ENCODE data around the gene VEZF1.

The VEZF1 gene, protein sequence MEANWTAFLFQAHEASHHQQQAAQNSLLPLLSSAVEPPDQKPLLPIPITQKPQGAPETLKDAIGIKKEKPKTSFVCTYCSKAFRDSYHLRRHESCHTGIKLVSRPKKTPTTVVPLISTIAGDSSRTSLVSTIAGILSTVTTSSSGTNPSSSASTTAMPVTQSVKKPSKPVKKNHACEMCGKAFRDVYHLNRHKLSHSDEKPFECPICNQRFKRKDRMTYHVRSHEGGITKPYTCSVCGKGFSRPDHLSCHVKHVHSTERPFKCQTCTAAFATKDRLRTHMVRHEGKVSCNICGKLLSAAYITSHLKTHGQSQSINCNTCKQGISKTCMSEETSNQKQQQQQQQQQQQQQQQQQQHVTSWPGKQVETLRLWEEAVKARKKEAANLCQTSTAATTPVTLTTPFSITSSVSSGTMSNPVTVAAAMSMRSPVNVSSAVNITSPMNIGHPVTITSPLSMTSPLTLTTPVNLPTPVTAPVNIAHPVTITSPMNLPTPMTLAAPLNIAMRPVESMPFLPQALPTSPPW

DNA sequence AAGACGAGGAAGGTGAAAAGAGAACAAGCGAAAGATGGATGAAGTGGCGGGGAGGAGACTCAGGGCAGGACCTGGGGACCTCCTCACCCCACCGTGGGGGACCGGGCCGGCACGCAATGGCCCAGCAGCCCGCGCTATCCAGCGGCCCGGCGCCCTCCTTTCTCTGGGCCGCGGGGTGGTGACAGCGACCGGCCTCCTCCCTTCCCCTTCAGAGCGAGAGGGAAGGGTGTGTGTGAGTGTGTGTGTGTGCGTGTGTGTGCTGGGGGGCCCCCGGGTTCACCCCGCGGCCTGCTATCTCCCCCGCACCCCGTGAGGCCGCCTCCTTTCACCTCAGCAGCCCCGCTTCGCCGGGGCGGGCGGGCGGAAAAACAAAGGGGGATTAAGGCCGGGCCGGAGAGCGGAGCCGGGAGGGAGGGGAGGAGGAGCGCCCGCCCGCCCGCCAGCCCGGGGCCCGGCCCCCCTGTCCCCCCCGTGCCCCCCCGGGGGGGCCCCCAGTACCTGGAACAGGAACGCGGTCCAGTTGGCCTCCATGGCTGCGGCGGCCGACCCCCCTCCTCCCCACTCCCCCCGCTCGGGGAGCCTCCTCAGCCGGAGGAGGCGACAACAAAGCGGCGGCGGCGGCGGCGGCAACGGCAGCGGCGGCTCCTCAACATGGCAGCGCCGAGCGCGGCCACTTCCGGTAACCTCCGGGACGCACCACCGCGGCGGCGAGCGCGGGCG, at the start of gene VEZF1:
TSS of gene VEZF1 (minus strand) at position 674 of the 720 bp plus-strand sequence. CDS start at position 531, 143 bp downstream.
- peak; percentile 33 to 61 for DNase-seq (ENCODE audit: low read depth in 2 of 2, low spot score in 1 of 2)

DNA sequence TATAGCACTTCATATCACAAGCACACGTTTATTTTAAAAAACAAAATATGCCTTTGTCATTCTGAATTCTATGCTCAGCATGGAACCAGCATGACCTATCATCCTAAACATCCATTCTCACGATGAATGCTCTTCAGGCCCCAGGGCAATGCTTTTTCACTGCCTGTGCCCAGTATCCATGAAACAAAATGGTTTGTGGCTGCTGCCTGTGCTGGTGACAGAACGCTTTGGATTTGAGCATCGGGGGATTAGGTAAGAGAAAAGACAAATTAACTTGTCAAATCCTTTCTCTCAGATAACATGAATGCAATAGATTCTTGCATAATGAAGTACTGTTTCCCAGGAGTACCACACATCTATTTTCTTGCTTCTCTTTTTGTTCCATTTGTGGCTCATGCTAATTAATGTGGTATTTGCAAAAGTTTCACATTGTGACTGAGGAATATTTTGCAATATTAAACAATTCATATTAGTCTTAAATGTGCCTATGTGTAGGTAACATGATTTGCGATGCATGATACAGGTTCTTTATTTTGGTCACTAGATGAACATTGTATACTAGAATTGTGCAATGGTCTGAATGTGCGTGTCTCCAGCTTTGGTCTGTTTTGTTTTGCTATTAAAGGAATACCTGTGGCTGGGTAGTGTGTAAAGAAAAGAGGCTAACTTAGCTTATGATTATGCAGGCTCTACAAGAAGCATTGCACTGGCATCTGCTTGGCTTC, 44.8 kb upstream of the VEZF1 start:
- no peak for DNase-seq (ENCODE audit: low read depth in 2 of 2, low spot score in 1 of 2)

DNA sequence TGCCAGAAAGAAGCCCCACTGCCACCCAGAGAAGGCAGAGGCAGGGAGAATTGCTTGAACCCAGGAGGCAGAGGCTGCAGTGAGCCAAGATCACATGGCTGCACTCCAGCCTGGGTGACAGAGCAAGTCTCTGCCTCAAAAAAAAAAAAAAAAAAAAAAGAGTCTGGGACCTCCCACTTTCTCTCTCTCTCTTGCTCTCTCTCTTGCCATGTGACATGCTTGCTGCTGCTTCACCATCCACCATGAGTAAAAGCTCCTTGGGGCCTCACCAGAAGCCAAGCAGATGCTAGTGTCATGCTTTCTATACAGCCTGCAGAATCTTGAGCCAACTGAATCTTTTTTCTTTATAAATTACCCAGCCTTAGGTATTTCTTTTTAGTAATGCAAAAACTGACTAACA, 40.5 kb upstream of the VEZF1 start:
- no peak for DNase-seq (ENCODE audit: low read depth in 2 of 2, low spot score in 1 of 2)

DNA sequence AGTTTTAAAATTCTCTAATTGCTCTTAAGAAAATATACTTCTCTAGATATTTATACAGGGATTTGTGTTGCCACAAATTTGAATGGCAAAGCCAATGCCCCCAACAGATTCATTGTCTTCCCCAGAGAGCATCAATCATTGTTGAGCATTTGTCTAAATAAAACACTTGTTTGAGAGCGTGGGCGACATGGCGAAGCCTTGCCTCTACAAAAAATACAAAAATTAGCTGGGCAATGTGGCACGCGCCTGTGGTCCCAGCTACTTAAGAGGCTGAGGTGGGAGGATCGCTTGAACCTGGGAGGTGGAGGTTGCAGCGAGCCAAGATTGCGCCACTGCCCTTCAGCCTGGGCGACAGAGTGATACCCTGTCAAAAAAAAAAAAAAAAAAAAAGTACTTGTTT, 32.3 kb upstream of the VEZF1 start:
- no peak for DNase-seq (ENCODE audit: low read depth in 2 of 2, low spot score in 1 of 2)

- no peak for DNase-seq (ENCODE audit: low read depth in 2 of 2, low spot score in 1 of 2)
Observed at GRCh38 chr17:58019521-58019920, 31.5 kb upstream of the VEZF1 start.

DNA sequence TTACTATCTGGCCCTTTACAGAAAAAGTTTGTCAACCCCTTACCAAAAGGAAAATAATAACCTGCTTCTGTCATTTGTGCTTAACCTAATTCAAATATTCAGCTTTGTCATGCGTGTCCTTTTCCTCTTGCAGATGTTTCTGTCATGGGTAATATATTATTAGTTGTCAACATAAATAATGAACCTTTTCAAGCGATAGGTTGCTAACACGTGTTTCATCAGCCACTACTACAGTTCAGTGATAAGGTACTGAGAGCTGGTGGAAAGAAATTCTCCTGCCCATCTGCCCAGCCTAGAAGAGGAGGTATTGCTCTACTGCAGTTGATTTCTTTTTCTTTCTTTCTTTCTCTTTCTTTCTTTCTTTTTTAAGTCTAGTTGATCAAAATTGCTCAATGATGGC, 31.0 kb upstream of the VEZF1 start:
- no peak for DNase-seq (ENCODE audit: low read depth in 2 of 2, low spot score in 1 of 2)

DNA sequence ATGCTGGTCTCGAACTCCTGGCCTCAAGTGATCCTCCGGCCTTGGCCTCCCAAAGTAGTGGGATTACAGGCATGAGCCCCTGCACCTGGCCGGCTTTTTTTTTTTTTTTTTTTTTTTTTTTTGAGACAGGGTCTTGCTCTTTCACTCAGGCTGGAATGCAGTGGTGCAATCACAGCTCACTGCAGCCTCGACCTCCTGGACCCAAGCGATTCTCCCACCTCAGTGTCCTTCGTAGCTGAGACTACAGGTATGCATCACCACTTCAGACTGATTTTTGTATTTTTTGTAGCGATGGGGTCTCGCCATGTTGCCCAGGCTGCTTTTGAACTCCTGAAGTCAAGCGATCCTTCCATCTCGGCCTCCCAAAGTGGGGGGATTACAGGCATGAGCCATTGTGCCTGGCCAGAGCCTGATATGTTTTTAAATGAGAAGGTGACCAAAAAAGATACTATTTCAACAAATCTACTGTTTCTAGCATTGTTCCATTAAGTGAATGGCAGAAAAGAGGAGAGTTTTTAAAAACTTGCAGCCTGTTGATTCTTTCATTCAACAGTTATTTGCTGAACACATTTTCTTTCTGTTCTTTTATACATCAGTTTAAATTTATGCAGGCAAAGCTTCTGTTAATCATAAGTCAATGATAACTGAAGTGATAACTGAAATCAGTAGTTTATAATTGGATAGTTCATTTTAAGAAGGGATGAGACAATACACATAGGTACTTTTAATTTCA, 22.2 kb upstream of the VEZF1 start:
- DNase-seq (ENCODE audit: low read depth in 2 of 2, low spot score in 1 of 2) = no peak

- no peak for DNase-seq (ENCODE audit: low read depth in 2 of 2, low spot score in 1 of 2)
Observed at GRCh38 chr17:58007781-58008706, 20.0 kb upstream of the VEZF1 start.

GRCh38 chr17:58006924-58007780, 19.1 kb upstream of the VEZF1 start, which contains the start of gene SRSF1:
TSS of gene SRSF1 (minus strand) at chr17:58007246. CDS start at chr17:58007137, 109 bp downstream.
- DNase-seq (ENCODE audit: low read depth in 2 of 2, low spot score in 1 of 2) = peak; percentile 93 to 96

DNA sequence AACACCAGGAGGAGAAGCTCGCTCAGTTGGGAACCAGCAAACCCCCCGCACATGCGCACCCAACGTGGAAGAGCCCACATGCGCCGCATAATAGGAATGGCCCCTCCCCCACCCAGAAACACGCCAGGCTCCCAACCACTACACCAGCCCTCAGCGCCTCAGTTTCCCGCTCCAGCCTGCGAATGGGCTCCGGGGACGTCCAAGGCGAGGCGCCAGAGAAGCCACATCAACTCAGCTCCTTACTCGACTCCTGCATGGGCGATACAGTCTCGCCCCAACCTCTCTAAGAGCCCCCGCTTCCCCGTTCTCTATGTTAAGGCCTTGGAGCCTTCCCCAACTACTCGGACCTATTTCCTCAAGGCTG, 18.5 kb upstream of the VEZF1 start:
- peak; percentile 39 to 46 for DNase-seq (ENCODE audit: low read depth in 2 of 2, low spot score in 1 of 2)

DNA sequence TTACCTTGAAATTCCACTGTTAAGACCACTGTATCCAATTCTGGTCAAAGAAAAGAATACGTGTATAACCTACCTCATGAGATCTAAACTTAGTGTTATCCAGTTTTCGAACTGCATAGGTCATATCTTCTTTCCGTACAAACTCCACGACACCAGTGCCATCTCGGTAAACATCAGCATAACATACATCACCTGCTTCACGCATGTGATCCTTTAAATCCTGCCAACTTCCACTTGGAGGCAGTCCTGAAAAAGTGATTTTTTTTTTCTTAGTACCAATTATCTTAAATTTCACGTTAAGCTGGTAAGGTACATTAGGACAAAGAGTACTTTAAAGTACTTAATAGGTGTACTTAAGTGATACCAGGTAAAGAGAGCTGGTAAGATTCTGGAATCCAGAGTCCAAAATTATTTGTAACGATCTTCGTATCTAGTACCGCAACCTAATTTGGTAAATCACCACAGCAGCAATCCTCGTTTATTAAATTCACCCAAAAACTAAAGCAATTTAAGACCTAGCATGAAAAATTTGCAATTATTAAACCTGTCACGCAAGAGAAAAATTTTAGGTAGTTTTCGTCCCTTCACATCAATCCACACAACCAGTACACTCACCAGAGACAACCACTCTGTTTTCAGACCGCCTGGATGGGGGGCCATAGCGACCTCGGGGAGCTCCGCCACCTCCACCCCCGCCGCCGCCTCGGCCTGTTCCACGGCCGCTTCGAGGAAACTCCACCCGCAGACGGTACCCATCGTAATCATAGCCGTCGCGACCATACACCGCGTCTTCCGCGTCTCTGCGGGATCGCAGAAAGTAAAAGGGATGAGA, 17.9 kb upstream of the VEZF1 start:
- no peak for DNase-seq (ENCODE audit: low read depth in 2 of 2, low spot score in 1 of 2)

GRCh38 chr17:58005031-58005727, 17.1 kb upstream of the VEZF1 start:
- no peak for DNase-seq (ENCODE audit: low read depth in 2 of 2, low spot score in 1 of 2)

- no peak for DNase-seq (ENCODE audit: low read depth in 2 of 2, low spot score in 1 of 2)
Observed at GRCh38 chr17:58004060-58004459, 16.0 kb upstream of the VEZF1 start.

DNA sequence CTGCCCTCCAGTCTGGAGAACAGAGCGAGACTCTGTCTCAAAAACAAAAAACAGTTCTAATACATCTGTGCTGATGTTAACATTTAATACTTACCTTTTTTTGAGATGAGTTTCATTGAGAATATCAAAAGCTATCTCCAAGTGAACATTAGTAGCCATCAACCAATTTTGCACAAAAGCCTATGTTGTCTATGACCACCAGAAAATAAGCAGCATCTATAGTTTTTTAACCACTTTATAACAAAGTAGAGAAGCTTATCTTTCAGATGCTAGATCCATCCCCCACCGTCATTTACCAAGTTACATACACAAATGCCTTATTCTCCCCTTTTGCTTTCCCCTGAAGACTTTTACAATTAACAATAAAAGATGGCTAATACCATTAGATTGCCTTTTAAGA, 14.9 kb upstream of the VEZF1 start:
- DNase-seq (ENCODE audit: low read depth in 2 of 2, low spot score in 1 of 2) = no peak

GRCh38 chr17:58002154-58002948, 14.3 kb upstream of the VEZF1 start:
- DNase-seq (ENCODE audit: low read depth in 2 of 2, low spot score in 1 of 2) = no peak

DNA sequence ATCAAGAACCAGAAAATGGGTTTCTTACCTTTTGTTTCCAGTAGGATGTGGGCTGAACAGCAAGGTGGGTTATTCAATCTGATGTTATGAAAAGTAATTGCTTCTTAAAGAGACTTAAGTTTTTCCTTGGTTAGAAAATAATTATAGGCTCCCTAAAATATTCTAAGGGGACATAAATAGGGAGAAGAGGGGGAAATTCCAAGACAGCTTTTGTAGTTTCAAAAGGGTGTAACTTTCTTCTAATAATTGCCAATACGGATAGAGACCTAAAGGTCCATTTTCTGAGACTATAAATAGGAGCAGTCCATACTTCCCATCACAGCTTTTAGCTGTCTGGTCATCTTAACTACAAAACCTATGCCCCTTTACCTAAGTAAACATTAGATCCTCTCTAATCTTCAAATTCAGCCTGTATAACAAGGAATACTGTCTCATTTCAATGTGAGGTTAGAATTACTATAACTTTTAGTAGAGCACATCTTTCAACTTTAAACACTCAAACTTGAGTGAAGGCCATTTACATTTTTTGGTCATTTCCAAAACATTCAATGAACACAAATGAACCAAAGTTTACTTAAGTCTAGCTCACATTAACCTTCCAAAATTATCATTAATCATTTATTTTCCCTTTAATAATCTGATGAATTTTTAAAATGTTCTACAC, 13.5 kb upstream of the VEZF1 start:
- no peak for DNase-seq (ENCODE audit: low read depth in 2 of 2, low spot score in 1 of 2)

All from stimulated activated CD8-positive, alpha-beta memory T cell treated with anti-CD3 and anti-CD28 coated beads, Interleukin-4, amount 100 ng/mL, for 4 hours (primary cell).